ENCODE results near the gene ISG15.
"Not testable (repeated sequence)": the region's sequence is repeated elsewhere in the genome, so short reads cannot be mapped to it uniquely, and the experiment has no call there.

ISG15 gene

DNA sequence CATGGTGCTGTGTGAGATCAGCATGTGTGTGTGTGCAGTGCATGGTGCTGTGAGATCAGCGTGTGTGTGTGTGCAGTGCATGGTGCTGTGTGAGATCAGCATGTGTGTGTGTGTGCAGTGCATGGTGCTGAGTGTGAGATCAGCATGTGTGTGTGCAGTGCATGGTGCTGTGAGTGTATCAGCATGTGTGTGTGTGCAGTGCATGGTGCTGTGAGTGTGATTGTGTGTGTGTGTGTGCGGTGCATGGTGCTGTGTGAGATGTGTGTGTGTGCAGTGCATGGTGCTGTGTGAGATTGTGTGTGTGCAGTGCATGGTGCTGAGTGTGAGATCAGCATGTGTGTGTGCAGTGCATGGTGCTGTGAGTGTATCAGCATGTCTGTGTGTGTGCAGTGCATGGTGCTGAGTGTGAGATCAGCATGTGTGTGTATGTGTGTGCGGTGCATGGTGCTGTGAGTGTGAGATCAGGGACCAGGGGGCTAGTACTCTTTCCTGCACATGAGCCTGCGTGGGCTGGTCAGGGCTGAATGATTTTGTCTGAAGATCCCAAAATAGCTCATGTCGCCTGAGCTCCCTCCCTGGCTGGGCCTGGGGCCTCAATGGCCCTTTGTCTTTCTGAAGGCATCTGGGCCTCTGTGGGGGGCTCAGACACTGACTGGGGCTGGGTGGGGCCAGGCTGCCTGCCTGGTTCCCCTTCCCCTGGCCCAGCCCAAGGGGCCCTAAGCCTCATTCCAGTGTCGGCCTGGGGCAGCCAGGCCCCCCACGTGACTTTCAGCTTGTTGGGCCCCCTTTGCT lies 17.8 kb downstream of the ISG15 start:
- DNase-seq = not testable (repeated sequence)

DNA sequence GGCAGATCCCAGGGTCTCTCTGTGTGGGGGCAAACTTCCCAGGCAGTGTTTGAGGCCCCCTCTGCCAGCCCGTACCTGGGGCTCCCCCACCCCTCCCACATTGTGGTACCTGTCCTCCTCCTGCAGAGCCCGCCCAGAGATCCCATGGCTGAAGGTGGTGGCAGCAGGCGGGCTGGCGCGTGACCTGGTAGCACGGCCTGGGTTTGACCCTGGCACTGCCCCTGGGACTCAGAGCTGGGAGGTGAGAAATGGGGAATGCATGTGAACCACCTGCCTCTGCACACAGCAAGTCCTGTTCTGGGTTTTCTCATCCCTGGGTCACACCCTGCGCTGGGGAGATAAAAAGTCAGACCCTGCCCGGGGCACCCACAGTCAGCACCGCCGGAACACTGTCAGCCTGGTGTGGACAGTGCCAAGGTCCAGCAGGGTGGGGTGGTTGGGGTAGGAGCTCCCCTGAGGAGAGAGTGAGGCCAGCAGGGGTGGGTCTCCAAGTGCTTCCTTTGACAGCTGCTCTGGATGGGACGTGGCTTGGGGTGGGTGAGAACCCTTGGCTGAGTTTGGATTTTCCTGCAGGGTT lies 18.4 kb downstream of the ISG15 start:
- no peak for DNase-seq

DNA sequence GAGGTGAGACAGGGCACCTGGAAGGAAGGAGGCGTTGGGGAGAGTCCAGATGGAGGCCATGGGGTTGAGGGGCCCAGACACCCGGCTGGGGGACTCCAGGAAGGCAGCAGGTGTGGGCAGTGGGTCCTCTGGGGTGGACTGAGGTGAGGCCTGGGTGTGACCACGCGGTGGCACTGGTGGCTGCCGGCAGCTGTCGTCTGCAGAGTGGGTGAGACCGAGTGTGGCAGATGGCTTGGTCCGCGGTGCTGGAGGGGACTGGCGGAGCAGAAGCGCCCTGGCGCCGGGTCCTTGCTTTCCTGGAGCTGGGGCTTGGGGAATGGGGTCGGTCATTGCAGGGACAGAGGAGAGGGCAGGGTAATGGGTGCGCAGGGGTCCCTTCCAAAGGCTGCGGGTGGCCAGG lies 19.1 kb downstream of the ISG15 start:
- DNase-seq = peak; percentile 9

DNA sequence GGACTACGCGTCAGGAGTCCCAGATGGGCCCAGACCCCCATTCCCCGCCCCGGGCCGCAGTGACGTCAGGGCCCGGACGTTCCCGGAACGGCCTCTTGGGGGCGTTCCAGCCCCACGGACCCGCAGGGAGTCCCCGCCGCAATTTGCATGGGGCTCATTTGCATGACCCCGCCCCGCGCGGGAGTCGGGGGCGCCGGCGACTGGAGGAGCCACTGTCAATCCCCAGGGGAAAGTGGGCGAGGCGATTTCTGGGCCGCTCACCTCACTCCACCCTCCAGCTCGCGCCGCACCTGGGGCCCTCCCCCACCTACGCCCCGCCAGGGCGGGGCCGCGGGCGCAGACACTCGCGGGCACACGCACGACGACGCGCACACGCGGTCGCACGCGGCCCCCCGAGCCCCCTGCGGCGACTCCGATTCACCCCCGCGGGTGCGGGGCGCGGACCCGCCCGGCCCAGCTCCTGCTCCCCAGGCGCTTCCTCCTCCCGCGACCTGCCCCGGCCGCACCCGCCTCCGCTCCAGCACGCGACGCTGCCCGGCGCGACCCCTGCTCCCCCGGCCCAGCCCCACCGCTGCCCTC lies 19.8 kb downstream of the ISG15 start:
- DNase-seq = peak; percentile 89

DNA sequence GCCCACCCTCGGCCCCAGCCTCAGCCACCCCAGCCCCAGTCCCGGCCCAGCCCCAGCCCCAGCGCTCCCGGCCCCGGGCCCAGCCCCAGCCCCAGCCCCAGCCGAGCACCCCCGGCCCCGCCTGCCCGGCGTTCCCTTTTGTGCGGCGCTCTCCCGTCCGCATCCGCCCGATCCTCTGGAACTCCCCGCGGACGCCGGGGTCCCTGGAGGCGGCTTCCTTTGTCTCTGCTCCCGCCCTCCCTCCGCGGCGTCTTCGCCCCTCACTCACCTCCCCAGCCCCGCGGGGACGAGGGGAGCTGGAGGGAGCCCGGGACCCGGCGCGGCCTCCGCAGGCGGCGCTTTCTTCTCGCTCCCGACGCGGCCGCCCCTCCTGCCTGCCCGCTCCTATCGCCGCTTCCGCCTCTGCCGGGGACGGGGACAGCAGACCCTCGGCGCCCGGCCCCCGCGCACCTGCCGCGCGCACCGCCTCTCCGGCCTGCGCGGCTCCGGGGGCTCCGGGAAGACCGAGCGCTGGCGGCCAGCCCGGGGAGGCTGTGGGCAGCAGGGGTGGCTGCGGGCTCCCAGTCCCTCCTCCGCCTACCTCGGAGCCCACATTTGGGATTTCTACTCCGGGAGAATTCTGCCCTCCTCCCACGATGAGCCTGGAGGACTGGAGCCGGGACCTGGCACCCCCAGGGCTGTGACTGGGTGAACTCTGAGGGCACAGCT lies 20.6 kb downstream of the ISG15 start:
- DNase-seq = peak; percentile 34

DNA sequence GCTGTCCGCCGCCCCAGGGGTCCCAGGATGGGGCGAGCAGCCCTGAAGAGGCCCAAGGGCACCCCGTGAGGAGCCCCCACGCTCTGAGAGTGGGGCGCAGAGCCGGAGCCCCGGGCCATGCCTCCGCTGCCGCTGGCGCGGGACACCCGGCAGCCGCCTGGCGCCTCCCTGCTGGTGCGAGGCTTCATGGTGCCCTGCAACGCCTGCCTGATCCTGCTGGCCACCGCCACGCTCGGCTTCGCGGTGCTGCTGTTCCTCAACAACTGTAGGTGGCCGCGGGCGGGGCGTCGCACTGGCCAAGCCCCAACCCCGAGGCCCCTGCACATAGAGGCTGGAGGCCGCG lies 21.1 kb downstream of the ISG15 start:
- DNase-seq = no peak

DNA sequence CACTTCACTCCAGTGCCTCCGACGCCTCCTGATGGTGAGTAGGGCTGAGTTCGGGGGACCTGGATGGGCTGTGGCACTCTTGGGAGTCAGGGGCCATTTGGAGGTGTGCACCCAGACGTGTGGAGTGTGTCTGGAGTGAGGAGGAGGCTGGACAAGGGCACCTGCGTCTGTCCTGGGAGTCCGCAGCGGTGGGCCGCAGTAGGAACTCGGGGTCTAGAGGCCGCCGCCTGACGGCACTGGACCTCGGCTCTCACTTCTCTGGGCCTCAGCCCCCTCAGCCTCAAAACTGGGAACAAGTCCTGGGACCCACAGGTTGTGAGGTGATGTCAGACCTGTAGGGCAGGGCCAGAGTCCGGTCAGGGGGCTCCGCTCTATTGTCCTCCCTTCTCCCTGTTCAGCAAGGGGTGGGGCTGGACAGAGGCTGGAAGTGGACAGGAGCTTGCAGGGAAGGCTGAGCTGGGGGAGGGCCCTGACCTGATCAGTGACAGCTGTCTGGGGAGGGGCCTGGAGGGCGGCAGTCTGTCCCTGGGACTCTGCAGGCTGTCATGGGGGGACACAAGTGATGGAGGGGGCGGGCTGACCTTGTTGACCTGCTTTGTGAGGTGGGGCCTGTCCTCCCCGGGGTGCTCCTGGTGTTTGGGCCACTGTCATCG lies 22.1 kb downstream of the ISG15 start:
- no peak for DNase-seq

DNA sequence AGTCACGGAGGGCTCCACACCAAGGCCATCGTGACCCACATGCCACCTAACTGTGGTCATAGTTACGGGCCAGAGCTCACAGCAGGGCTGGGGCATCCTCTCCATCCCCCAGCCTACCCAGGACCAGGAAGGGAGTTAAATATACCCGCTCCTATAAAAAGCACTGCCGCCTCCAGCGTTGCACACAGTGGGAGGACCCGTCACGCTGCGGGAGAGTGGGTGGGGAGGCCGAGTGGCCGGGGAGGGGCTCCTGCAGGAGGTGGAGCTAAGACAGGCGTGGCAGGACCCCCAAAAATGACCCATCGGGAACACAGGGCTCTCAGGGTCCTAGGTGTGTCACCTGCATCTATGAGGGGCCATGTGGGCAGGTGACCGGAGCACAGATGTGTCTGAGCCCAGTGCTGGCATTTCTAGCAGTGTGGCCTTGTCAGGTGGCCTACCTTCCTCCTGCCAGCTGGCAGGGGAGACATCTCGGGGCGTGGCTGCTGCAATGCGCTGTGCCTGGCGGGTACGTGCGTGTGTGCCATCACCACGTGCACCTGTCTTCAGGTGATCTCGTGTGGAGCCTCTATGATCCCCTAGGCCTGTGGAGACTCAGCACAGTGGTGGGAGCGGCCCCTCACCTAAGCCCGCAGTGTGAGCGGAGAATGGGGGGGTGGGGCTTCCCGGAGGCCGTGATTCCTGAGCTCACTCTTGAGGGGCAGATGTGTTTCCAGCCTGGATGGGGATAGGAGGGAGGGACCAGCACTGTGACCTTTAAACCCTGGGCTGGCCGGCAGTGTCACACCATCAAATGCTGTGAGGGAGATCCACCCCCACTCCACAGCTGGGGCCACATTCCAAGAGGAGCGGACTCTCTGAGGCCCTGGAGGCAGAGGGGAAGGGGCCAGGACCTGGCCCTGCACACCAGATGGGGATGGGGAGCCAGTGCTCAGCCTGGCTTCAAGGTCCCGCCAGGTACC lies 24.4 kb downstream of the ISG15 start:
- no peak for DNase-seq

DNA sequence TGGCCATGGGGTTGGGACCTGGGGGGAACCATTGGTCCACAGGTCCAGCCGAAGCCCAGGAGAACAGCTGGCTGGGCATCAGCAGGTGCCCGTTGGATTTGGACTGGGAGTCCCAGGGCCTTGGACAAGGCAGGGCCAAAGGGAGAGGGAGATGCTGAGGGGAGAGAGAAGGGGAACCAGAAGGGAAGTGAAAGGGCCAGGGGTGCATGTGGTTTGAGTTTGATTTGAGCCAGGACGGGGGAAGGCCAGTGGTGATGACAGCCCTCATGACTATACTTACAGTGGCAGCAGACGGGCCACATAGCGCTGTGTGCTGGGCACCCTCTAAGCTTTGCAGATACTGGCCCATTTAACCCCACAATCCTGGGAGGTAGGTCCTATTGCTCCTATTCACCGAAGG lies 25.4 kb downstream of the ISG15 start:
- DNase-seq = no peak

DNA sequence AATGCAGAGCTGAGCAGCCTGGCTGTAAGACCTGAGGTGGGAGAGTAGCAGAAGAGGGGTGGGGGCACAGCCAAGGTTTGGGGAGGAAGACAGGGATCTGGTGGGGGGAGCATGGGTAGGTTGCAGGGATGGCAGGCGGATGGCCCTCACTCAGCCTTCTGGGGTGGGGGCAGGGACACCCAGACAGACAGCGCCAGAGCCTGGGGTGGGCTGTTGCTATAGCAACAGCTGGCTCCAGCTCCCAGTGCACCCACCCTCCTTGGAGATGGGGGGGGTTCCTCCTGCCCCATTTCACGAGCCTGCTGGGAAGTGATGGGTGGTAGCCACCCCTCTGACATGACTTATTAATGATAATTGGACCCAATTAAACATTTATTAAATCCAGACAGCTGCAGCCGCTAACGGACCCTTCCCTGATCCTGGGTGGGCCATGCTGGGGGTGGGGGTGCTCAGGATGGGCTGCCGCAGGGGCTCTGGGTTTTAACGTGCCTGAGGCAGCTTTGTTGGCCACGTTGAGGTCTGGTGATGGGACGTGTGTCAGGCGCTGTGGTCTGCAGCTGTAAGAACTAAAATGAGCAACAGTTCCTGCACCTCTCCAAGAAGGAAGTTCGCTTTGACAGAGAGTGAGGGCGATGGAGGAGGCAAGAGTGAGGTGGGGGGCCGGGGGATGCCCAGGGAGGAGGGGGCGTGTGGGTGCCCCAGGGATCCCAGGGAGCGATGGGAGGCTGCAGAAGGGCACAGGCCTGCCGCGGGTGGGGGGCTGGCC lies 26.0 kb downstream of the ISG15 start:
- no peak for DNase-seq

DNA sequence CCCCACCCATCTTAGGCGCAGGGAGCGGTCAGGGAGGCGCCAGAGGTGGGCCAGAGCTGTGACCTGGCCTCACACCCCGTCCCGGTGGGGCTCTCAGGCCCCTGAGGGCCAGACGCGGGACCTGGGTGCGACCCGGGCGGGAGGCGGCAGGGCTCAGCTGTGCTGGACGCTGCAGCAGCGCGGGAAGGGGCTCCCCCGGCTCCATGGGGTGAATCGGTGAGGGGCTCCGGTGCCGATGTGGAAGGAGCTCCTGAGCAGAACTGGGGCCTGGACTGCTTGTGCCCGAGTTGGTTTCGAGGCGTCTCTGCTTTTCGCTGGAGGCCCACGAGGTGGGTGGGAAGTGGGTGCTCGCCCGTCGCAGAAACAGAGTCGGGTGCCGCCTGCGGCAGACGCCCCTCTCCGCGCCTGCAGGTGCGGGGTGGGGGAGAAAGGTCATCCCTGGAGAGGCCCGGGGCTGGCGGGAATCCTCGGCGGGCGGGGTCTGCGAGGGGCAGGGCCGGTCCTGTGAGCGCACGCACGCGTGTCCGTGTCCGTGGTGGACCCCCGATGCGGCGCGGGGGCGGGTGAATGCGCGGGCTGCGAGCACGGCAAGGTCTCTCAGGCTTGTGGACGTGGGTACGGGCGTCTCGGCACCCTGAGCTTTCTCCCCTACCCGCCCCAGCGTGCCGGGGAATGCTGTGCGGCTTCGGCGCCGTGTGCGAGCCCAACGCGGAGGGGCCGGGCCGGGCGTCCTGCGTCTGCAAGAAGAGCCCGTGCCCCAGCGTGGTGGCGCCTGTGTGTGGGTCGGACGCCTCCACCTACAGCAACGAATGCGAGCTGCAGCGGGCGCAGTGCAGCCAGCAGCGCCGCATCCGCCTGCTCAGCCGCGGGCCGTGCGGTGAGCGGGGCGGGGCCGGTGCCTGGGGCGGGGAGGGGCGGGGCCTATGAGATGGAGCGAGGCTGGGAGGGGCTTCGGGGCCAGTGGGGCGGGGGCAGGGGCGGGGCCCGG lies 27.0 kb downstream of the ISG15 start:
- no peak for DNase-seq

DNA sequence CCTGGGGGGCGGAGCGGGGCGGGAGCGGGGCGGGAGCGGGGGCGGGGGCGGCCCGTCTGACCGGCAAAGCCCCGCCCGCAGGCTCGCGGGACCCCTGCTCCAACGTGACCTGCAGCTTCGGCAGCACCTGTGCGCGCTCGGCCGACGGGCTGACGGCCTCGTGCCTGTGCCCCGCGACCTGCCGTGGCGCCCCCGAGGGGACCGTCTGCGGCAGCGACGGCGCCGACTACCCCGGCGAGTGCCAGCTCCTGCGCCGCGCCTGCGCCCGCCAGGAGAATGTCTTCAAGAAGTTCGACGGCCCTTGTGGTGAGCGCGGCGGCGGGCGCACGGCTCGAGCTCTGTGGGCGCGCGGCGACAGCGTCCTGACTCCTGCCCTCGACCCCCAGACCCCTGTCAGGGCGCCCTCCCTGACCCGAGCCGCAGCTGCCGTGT lies 27.8 kb downstream of the ISG15 start:
- no peak for DNase-seq

DNA sequence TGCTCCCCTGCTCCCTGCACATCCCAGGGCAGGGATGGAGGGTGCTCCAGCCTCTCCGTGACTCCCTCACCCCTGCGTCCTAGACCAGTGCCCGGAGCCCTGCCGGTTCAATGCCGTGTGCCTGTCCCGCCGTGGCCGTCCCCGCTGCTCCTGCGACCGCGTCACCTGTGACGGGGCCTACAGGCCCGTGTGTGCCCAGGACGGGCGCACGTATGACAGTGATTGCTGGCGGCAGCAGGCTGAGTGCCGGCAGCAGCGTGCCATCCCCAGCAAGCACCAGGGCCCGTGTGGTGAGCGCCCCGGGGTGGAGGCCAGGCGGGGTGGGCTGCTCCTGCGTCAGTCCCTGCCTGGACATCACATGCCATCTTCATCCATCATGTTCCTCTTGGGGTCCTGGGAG lies 28.6 kb downstream of the ISG15 start:
- no peak for DNase-seq

DNA sequence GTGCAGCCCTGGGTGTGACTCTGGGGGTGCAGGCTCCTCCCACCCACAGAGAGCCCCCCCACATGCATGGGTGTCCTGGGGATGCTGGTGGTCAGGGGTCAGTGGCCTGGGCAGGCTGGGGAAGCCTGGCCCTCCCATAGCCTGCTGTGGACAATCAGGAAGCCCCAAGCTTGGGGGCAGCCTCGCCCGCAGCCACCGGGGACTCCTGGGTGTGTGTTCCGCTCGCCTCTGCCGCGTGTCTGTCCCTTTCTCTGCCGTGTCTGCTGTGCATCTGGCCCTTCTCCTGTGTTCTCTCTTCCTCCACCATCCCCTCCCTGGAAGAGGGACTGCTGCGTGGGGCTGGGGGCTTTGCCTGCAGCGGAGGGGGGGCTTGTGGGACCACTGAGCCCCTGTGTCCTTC lies 29.5 kb downstream of the ISG15 start:
- no peak for DNase-seq

DNA sequence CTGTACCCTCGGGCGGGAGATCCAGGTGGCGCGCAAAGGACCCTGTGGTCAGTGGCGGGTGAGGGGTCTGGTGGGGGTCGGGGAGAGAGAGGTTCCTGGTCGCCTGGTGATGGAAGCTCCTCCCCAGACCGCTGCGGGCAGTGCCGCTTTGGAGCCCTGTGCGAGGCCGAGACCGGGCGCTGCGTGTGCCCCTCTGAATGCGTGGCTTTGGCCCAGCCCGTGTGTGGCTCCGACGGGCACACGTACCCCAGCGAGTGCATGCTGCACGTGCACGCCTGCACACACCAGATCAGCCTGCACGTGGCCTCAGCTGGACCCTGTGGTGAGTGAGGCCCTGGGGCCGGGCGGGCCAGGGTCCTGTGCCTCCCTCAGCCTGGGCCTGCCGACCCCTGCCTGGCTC lies 30.1 kb downstream of the ISG15 start:
- no peak for DNase-seq

DNA sequence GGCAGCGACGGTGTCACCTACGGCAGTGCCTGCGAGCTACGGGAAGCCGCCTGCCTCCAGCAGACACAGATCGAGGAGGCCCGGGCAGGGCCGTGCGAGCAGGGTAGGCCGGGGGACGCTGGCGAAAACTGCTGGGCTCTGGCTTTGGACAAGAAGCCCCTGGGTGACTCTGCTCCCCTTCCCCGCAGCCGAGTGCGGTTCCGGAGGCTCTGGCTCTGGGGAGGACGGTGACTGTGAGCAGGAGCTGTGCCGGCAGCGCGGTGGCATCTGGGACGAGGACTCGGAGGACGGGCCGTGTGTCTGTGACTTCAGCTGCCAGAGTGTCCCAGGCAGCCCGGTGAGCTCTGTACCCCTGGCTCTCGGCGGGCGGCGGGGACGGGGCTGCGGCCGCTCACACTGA lies 30.6 kb downstream of the ISG15 start:
- DNase-seq = no peak

DNA sequence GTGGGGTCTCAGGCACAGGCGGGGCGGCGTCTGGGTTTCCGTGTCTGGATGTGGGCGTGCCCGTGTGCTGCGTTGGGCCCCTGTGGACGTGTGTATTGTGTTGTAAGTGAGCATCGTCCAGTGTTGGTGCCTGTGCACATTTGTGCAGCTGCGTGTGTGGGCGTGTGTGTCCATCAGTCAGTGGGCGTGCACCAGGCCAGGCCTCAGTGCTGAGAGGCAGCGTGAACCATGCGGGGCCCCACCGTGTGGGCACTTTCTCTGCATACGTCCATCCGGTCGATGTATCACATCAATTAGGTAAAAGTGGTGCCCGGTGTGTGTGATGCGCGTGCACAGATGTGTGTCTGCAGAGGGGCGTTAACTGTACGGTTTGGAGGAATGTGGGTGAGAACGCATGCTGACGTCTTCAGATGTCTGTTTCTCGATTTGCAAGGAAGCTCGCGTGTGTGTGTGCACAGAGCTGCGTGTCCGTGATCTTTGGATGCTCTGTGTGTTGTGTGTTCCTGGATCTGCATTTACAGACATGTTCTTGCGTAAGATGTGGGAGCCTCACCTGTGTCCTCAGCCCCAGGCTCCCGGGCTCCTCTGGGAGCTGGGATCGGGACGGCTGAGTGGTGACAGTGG lies 31.3 kb downstream of the ISG15 start:
- DNase-seq = no peak

DNA sequence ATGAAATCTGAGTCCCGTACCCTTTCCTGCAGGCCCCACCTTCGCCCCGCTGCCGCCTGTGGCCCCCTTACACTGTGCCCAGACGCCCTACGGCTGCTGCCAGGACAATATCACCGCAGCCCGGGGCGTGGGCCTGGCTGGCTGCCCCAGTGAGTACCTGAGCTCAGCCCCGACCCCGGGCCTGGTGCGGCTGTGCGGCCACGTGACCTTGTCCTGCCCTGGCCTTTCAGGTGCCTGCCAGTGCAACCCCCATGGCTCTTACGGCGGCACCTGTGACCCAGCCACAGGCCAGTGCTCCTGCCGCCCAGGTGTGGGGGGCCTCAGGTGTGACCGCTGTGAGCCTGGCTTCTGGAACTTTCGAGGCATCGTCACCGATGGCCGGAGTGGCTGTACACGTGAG lies 31.8 kb downstream of the ISG15 start:
- DNase-seq = no peak

DNA sequence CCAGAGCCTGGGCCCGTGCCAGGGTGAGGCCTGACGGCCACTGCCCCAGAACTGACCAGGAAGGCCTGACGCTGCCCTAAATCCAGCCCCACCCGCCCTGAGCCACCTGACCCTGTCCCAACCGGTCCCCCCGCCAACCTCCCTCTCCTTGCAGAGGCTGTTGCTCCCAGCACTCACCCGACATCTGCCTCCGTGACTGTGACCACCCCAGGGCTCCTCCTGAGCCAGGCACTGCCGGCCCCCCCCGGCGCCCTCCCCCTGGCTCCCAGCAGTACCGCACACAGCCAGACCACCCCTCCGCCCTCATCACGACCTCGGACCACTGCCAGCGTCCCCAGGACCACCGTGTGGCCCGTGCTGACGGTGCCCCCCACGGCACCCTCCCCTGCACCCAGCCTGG lies 32.9 kb downstream of the ISG15 start:
- DNase-seq = no peak

DNA sequence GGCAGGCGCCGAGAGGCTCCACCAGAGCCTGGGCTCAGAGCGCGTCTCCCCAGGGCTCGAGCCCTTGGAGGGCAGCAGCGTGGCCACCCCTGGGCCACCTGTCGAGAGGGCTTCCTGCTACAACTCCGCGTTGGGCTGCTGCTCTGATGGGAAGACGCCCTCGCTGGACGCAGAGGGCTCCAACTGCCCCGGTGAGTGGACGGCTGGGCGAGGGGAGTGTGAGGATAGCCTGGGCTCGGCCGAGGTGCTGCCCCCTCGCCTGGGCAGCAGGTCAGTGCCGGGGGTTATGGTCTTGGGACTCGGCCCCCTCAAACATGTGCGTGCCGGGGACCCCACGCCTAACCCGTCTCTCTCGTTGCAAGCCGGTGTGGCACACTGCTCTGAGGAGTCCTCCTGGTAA lies 33.5 kb downstream of the ISG15 start:
- DNase-seq = no peak

All from NCI-H2227 treated with DMSO at 0.1 percent for 48 hours (cell line).